ENCODE results near the gene NELFA. TPM values are rescaled to one million over a fixed set of nuclear protein-coding genes. Genes with fewer than 3 reads are reported as not detected.

NELFA gene
- polyA plus RNA-seq, 1 experiment, result 9.3 TPM

- no peak overlapping the region for H3K27ac ChIP-seq (ENCODE audit: low read depth, low read length)
- no peak overlapping the region for H3K4me3 ChIP-seq (ENCODE audit: low read depth, low read length)
- no peaks in the 10 kb centered on the region for H3K27me3 ChIP-seq (ENCODE audit: control insufficient read depth, insufficient read depth, low read length)
- ChIA-PET POLR2A (no interaction called here), CTCF (no interaction called here)
- H3K9me3 ChIP-seq (ENCODE audit: control insufficient read depth, insufficient read depth, low read length), result no peaks in the 10 kb centered on the region
- TF ChIP-seq CTCF (IDR thresholded peaks at IDR 0.05; ENCODE audit: low read depth, low read length), result no peak
- no peak for DNase-seq (ENCODE audit: low read depth, low spot score)
Observed at GRCh38 chr4:1961563-1961962, 47.2 kb downstream of the NELFA start.

DNA sequence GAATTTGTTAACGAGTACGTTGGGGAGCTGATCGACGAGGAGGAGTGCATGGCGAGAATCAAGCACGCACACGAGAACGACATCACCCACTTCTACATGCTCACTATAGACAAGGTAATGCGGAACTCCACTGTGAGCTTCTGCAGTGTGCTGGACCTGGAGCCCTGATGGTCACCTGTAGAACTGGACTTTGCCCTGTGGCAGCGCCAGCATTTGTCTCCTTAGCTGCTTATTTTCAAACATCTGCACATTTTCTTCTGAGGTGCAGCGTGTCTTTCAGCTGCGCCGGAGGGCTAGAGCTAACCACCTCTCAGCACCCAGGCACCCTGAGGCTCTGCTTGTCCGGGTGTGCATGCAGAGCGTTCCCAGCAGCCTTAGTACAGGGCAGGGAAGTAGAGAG is 47.7 kb downstream of the NELFA start:
- TF ChIP-seq CTCF (IDR thresholded peaks at IDR 0.05; ENCODE audit: low read depth, low read length), result no peak
- POLR2A ChIA-PET, result no interaction called here

GRCh38 chr4:1960170-1960825 is 48.5 kb downstream of the NELFA start:
- ChIA-PET POLR2A (no interaction called here), CTCF (no interaction called here)
- no peaks in the 10 kb centered on the region for H3K27me3 ChIP-seq (ENCODE audit: control insufficient read depth, insufficient read depth, low read length)
- no peaks in the 10 kb centered on the region for H3K9me3 ChIP-seq (ENCODE audit: control insufficient read depth, insufficient read depth, low read length)
- TF ChIP-seq CTCF (IDR thresholded peaks at IDR 0.05; ENCODE audit: low read depth, low read length), result no peak
- H3K27ac ChIP-seq (ENCODE audit: low read depth, low read length), result no peak overlapping the region
- H3K4me3 ChIP-seq (ENCODE audit: low read depth, low read length), result no peak overlapping the region
- DNase-seq (ENCODE audit: low read depth, low spot score), result no peak

More for the DNA sequence above, 47.7 kb downstream of the NELFA start:
- Histone ChIP-seq H3K27ac (ENCODE audit: low read depth, low read length) (no peak overlapping the region), H3K9me3 (ENCODE audit: control insufficient read depth, insufficient read depth, low read length) (no peaks in the 10 kb centered on the region), H3K4me3 (ENCODE audit: low read depth, low read length) (no peak overlapping the region), H3K27me3 (ENCODE audit: control insufficient read depth, insufficient read depth, low read length) (no peaks in the 10 kb centered on the region)
- DNase-seq (ENCODE audit: low read depth, low spot score), result no peak
- CTCF ChIA-PET, result no interaction called here

GRCh38 chr4:1959104-1959384 is 49.7 kb downstream of the NELFA start:
- no peaks in the 10 kb centered on the region for H3K9me3 ChIP-seq (ENCODE audit: control insufficient read depth, insufficient read depth, low read length)
- H3K27me3 ChIP-seq (ENCODE audit: control insufficient read depth, insufficient read depth, low read length), result no peaks in the 10 kb centered on the region
- no peak overlapping the region for H3K4me3 ChIP-seq (ENCODE audit: low read depth, low read length)
- no peak for TF ChIP-seq CTCF (IDR thresholded peaks at IDR 0.05; ENCODE audit: low read depth, low read length)
- H3K27ac ChIP-seq (ENCODE audit: low read depth, low read length), result peak overlapping the region; percentile 1
- ChIA-PET CTCF (interaction anchor here (0.6 to 1.4 kb wide), 2 partner anchors 211 to 766 kb away, joined by 3 to 4 read pairs; no protein-coding TSS in a partner anchor), POLR2A (interaction anchor here (2.0 kb wide), 1 partner anchor 50 kb away, joined by 4 read pairs; the partner anchor contains the start of gene NELFA)
- DNase-seq (ENCODE audit: low read depth, low spot score), result no peak

DNA sequence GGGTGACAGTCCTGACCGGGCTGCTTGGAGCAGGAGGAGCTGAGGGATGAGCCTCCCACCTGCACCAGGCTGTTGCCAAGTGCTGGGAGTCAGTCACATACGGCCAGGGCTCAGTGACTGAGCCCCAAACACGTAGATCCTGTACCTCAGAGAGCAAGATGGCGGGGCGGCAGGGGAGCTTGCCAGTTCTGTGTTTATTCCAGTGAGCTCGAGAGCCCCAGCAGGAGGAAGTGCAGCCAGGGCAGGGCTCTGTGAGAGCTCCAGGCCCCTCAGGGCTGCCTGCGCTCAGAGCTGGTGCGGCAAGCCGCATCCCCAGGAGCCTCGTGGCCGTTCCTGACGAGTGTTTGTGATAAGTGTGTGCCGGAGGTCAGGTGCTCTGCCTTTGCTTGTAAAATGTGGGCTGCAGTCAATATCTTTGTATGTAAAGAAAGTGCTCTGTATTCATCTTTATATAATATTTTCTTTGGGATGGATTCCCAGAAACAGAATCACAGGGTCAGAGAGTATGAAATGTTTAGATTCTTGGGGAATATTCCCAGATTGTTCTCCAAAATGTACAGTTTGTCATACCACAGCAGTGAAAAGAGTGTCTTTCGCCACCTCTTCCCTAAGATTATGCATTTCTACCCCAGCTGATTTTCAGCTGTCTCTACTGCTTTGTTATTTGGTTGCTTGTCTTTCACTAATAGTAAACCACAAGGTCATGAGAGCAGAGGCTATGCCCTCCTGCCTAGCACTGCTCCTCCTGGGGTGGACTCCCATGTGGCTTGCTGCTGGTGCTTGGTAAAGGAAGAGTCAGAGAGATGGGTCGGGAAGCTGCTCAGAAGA is 50.3 kb downstream of the NELFA start:
- CTCF ChIA-PET, result interaction anchor here (0.6 to 1.4 kb wide), 2 partner anchors 211 to 767 kb away, joined by 3 to 4 read pairs; no protein-coding TSS in a partner anchor

More for the DNA sequence above, 50.3 kb downstream of the NELFA start:
- TF ChIP-seq CTCF (IDR thresholded peaks at IDR 0.05; ENCODE audit: low read depth, low read length), result no peak
- H3K27ac ChIP-seq (ENCODE audit: low read depth, low read length), result peak overlapping the region; percentile 21
- POLR2A ChIA-PET, result interaction anchor here (2.0 kb wide), 1 partner anchor 51 kb away, joined by 4 read pairs; the partner anchor contains the start of gene NELFA
- DNase-seq (ENCODE audit: low read depth, low spot score), result no peak
- no peak overlapping the region for H3K4me3 ChIP-seq (ENCODE audit: low read depth, low read length)
- no peaks in the 10 kb centered on the region for H3K9me3 ChIP-seq (ENCODE audit: control insufficient read depth, insufficient read depth, low read length)
- no peaks in the 10 kb centered on the region for H3K27me3 ChIP-seq (ENCODE audit: control insufficient read depth, insufficient read depth, low read length)

All from AG04450 (cell line).